Osteocyte (in vitro differentiated cells): Measurements from ENCODE around the gene LIF. TPM values are rescaled to one million over a fixed set of nuclear protein-coding genes. Genes with fewer than 3 reads are reported as not detected.

ENCODE experiments used
- DNase-seq: peaks from one replicate; pipeline ENCODE4 v3.0.0; 2021; ENCODE audit warnings: mixed read lengths; ENCODE audit not compliant: unreplicated experiment; ENCODE audit errors: extremely low spot score
- H3K27ac Mint-ChIP-seq: one replicate; pipeline ENCODE4 v1.8.0; 2021; ENCODE audit warnings: mild to moderate bottlenecking, mixed read lengths; ENCODE audit not compliant: unreplicated experiment
- H3K27me3 Mint-ChIP-seq: one replicate; pipeline ENCODE4 v1.8.0; 2021; ENCODE audit warnings: mixed read lengths; ENCODE audit not compliant: unreplicated experiment
- H3K36me3 Mint-ChIP-seq: one replicate; pipeline ENCODE4 v1.8.0; 2021; ENCODE audit warnings: mixed read lengths; ENCODE audit not compliant: unreplicated experiment
- H3K4me1 Mint-ChIP-seq: one replicate; pipeline ENCODE4 v1.8.0; 2021; ENCODE audit warnings: mixed read lengths; ENCODE audit not compliant: unreplicated experiment
- H3K4me3 Mint-ChIP-seq: one replicate; pipeline ENCODE4 v1.8.0; 2021; ENCODE audit warnings: mild to moderate bottlenecking, moderate library complexity, mixed read lengths; ENCODE audit not compliant: unreplicated experiment
- H3K9me3 Mint-ChIP-seq: one replicate; pipeline ENCODE4 v1.8.0; 2021; ENCODE audit warnings: mixed read lengths; ENCODE audit not compliant: unreplicated experiment
- CTCF ChIP-seq: fragments of 200-600 bp; sonication (generic); IDR thresholded peaks from 2 replicates; pipeline ENCODE4 v1.5.0; 2021; ENCODE audit warnings: antibody characterized with exemption, mild to moderate bottlenecking, moderate library complexity
- total RNA-seq: library from RNA; stranded (reverse); gene quantifications from 2 replicates; pipeline ENCODE4 v1.2.1, GENCODE V29; 2021

LIF gene
- total RNA-seq, 1 donor from 2014 or later: 15.5 TPM

GRCh38 chr22:30279046-30279788 is 32.7 kb upstream of the LIF start:
- no peak overlapping the region for H3K4me3 Mint-ChIP-seq
- no peak overlapping the region for H3K27ac Mint-ChIP-seq
- peaks cover 15% of the 10 kb centered on the region for H3K4me1 Mint-ChIP-seq
- DNase-seq: no peak
- no peaks in the 10 kb centered on the region for H3K9me3 Mint-ChIP-seq
- H3K27me3 Mint-ChIP-seq: no peaks in the 10 kb centered on the region
- no peak for TF ChIP-seq CTCF
- H3K36me3 Mint-ChIP-seq: peaks cover 3% of the 10 kb centered on the region

DNA sequence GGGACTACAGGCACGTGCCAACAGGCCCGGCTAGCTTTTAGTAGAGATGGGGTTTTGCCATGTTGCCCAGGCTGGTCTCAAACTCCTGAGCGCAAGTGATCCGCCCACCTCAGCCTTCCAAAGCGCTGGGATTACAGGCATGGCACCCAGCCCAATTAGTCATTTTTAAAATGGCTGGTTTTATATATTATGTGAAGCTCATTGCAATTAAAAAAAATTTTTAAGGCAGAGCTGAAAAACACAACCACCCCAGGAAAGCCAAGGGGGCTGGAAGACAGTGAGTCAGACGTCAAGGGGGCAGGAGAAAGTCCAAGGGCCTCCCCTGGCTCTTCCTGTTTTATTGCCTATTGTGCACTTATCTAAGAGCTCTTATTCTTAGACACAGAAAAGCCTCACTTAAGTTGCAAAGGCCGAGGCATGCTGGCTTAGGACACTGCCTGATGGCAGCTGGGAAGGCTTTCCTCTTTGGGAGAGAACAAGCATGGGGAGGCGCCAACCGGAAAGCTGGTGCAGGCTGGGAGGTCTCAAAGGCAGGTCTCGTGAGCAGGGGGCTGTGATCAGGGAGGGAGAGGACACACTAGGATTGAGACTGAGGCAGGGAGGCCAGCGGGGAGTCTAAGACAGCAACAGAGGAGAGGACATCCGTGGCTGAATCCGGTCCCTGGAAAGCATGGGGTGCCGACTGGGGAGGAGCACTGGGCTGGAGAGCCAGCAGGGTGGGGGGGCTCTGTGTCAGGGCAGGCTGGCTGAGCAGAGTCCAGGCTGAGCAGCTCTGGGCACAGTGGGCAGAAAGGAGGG is 31.2 kb upstream of the LIF start:
- no peak for TF ChIP-seq CTCF
- H3K4me3 Mint-ChIP-seq: no peak overlapping the region
- no peaks in the 10 kb centered on the region for H3K36me3 Mint-ChIP-seq
- DNase-seq: no peak
- H3K9me3 Mint-ChIP-seq: no peaks in the 10 kb centered on the region
- H3K27ac Mint-ChIP-seq: peak overlapping the region; percentile 66
- H3K27me3 Mint-ChIP-seq: no peaks in the 10 kb centered on the region
- peaks cover 15% of the 10 kb centered on the region for H3K4me1 Mint-ChIP-seq

DNA sequence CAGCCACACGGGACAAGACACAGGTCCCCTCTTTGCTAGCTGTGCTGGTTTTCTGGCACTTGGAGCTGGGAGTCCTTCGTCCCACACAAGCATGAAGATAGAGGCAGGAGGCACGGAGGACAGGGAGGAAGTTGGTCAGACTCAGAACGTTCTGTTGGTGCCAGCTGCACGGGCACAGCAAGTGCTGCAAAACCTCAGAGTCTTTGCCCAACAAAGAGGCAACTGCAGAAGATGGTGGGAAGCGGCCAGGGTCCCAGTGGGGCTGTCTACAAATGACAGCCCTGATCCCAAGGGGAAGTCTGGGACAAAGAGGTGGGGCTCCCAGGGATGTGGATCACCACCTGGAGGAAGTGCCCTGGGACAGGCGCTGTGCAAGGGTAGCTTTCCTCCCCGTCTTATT is 29.5 kb upstream of the LIF start:
- DNase-seq: no peak
- H3K36me3 Mint-ChIP-seq: no peaks in the 10 kb centered on the region
- peaks cover 15% of the 10 kb centered on the region for H3K4me1 Mint-ChIP-seq
- H3K9me3 Mint-ChIP-seq: no peaks in the 10 kb centered on the region
- no peak overlapping the region for H3K4me3 Mint-ChIP-seq
- no peak overlapping the region for H3K27ac Mint-ChIP-seq
- H3K27me3 Mint-ChIP-seq: no peaks in the 10 kb centered on the region
- TF ChIP-seq CTCF: no peak

- DNase-seq: no peak
- TF ChIP-seq CTCF: no peak
- Mint-ChIP-seq H3K27ac (no peak overlapping the region), H3K9me3 (no peaks in the 10 kb centered on the region), H3K4me1 (peaks cover 15% of the 10 kb centered on the region), H3K27me3 (no peaks in the 10 kb centered on the region), H3K36me3 (no peaks in the 10 kb centered on the region), H3K4me3 (no peak overlapping the region)
Observed at GRCh38 chr22:30275625-30276024, 29.1 kb upstream of the LIF start.

GRCh38 chr22:30274437-30274812 is 27.9 kb upstream of the LIF start:
- no peak for TF ChIP-seq CTCF
- Mint-ChIP-seq H3K27me3 (no peaks in the 10 kb centered on the region), H3K36me3 (no peaks in the 10 kb centered on the region), H3K9me3 (no peaks in the 10 kb centered on the region), H3K4me3 (no peak overlapping the region), H3K4me1 (peaks cover 15% of the 10 kb centered on the region), H3K27ac (no peak overlapping the region)
- no peak for DNase-seq
